Measurements from ENCODE around the gene RAC3. TPM values are rescaled to one million over a fixed set of nuclear protein-coding genes. Genes with fewer than 3 reads are reported as not detected.
A peak's percentile ranks its signal among the peaks of the same experiment; 100 is the strongest.

Gene RAC3
- total RNA-seq, 4 donors from 2014 or later, result 1.8 to 2.5 (median 2.2) TPM

DNA sequence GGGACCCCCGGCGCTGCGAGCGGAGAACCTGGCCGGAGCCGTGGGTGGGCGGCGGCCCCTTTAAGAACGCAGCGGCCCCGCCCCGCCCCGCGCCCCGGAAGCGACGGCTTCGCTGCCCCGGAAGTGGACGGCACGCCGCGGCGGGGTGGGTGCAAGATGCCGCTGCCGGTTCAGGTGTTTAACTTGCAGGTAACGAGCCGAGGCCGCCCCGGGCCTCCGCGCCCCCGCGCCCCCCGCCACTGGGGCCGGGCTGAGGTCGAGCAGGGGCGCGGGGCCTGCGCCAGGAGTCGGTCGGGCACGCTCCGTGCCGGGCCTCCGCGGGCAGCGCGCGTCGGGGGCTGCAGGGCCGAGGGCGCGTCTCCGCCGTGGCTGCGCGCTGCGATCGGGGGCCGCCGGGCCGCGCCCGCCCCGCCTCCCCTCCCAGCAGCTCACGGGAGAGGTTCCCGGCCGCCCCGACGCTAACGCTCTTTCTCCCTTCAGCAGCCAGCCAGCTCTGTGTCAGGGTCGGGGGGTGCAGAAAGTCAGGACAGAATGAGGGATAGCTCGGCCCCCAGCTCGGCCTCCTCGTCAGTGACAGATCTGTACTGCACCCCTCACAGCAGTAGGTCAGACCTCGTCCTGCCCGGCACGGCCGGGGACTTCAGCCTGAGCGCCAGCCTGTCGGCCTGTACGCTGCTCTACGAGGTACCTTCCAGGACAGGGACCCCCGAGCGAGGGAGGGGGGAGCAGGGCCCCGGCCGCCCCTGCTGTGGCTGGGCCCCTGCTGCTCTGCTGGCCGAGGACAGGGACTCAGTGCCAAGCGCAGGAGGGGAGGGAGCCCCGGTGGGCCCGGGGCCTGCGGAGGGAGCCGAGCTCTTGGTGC is 20.5 kb downstream of the RAC3 start, which contains the start of the genes GPS1 and RFNG:
Gene GPS1 (plus strand): TSS at position 123 of the 862 bp plus-strand sequence. CDS start 34 bp downstream, at position 157.
Gene RFNG (minus strand): TSS at position 36 of the 862 bp plus-strand sequence. CDS start 45 bp downstream, outside the sequence.
- H3K4me1 ChIP-seq, result peaks cover 24 to 58% (median 43%) of the 10 kb centered on the region in 4 donors
- WGBS, result under 1% methylated on average over 40 of the region's 94 CpGs
- no peaks in the 10 kb centered on the region for H3K27me3 ChIP-seq
- no peak for DNase-seq (ENCODE audit: extremely low spot score)
- H3K27ac ChIP-seq (replicated peaks in 1 of 4), result peak within 1 kb of the TSS; percentile 68 to 75 (median 72)
- peaks cover 44 to 74% (median 69%) of the 10 kb centered on the region in 4 donors for H3K36me3 ChIP-seq
- peak within 1 kb of the TSS; percentile 81 to 99 (median 88) for H3K4me3 ChIP-seq
- intact Hi-C loops (cut with DNase I), result no loop called here
- TF ChIP-seq POLR2A (IDR thresholded peaks at IDR 0.05; ENCODE audit: low read depth) (no peak), POLR2AphosphoS5 (IDR thresholded peaks at IDR 0.05) (peak; percentile 69 to 71)
- no peaks in the 10 kb centered on the region for H3K9me3 ChIP-seq

GRCh38 chr17:82052638-82053059 is 21.2 kb downstream of the RAC3 start:
- Histone ChIP-seq H3K9me3 (no peaks in the 10 kb centered on the region), H3K27me3 (no peaks in the 10 kb centered on the region), H3K4me3 (peak overlapping the region; percentile 81 to 99 (median 88)), H3K4me1 (peaks cover 24 to 58% (median 43%) of the 10 kb centered on the region in 4 donors), H3K36me3 (peaks cover 44 to 74% (median 69%) of the 10 kb centered on the region in 4 donors), H3K27ac (replicated peaks in 1 of 4) (peak overlapping the region in 3 of 4 donors; percentile 70 to 75 (median 75))
- TF ChIP-seq POLR2A (IDR thresholded peaks at IDR 0.05; ENCODE audit: low read depth) (no peak), EP300 (IDR thresholded peaks at IDR 0.05) (no peak), CTCF (IDR thresholded peaks at IDR 0.05) (no peak), POLR2AphosphoS5 (IDR thresholded peaks at IDR 0.05) (no peak)
- no peak for DNase-seq (ENCODE audit: extremely low spot score)
- intact Hi-C loops (cut with DNase I), result no loop called here
- 28% methylated on average over 18 of the region's 19 CpGs for WGBS

GRCh38 chr17:82053130-82053529 is 21.7 kb downstream of the RAC3 start:
- no peak for TF ChIP-seq POLR2AphosphoS5 (IDR thresholded peaks at IDR 0.05)
- no peak for TF ChIP-seq CTCF (IDR thresholded peaks at IDR 0.05)
- TF ChIP-seq EP300 (IDR thresholded peaks at IDR 0.05), result no peak
- TF ChIP-seq POLR2A (IDR thresholded peaks at IDR 0.05; ENCODE audit: low read depth), result no peak
- peaks cover 24 to 58% (median 43%) of the 10 kb centered on the region in 4 donors for H3K4me1 ChIP-seq

DNA sequence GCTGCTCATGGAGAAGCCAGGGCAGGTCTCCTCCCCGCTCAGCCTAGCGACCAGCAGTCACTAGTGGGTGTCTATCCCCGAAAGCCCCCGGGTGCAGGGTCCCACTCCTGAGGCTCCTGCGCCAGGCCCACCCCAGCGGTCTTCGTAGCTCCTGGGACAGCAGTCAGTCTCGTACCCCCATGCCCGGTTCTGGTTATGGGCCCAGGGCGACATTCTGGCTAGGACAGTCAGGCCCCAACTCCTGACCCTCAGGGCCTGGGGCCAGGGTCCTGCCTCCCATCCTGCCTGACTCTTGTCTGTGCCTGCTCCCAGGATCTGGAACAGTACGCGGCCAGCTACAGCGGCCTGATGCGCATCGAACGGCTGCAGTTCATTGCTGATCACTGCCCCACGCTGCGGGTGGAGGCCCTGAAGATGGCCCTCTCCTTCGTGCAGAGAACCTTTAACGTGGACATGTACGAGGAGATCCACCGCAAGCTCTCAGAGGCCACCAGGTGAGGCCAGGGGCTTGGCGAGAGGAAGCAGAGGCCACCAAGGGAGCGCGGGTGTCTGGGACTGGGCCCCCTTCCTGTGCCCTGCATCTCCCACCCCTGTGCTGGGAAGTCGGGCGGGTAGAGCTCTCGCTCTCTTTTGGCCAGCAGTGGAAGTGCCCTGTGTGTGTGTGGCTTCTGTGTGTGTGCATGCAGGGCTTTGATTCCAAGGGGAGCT is 22.2 kb downstream of the RAC3 start:
- no peaks in the 10 kb centered on the region for H3K27me3 ChIP-seq
- intact Hi-C loops (cut with DNase I), result no loop called here
- peaks cover 24 to 57% (median 43%) of the 10 kb centered on the region in 4 donors for H3K4me1 ChIP-seq
- TF ChIP-seq POLR2AphosphoS5 (IDR thresholded peaks at IDR 0.05) (no peak), CTCF (IDR thresholded peaks at IDR 0.05) (no peak), POLR2A (IDR thresholded peaks at IDR 0.05; ENCODE audit: low read depth) (no peak), EP300 (IDR thresholded peaks at IDR 0.05) (no peak)
- peaks cover 42 to 74% (median 69%) of the 10 kb centered on the region in 4 donors for H3K36me3 ChIP-seq
- no peak for DNase-seq (ENCODE audit: extremely low spot score)
- no peak overlapping the region for H3K27ac ChIP-seq (replicated peaks in 1 of 4)
- 77% methylated on average over 8 of the region's 28 CpGs for WGBS
- H3K9me3 ChIP-seq, result no peaks in the 10 kb centered on the region
- H3K4me3 ChIP-seq, result peak overlapping the region in 1 of 4 donors; percentile 88

More at GRCh38 chr17:82053130-82053529, 21.7 kb downstream of the RAC3 start:
- H3K9me3 ChIP-seq, result no peaks in the 10 kb centered on the region
- no peaks in the 10 kb centered on the region for H3K27me3 ChIP-seq
- WGBS, result 89% methylated on average over 17 of the region's 19 CpGs
- DNase-seq (ENCODE audit: extremely low spot score), result no peak
- no peak overlapping the region for H3K27ac ChIP-seq (replicated peaks in 1 of 4)
- peaks cover 43 to 74% (median 69%) of the 10 kb centered on the region in 4 donors for H3K36me3 ChIP-seq
- H3K4me3 ChIP-seq, result peak overlapping the region; percentile 81 to 99 (median 88)
- intact Hi-C loops (cut with DNase I), result no loop called here

All from esophagus muscularis mucosa (tissue), 4 donors.